ENCODE data around the gene PGA4. TPM values are rescaled to one million over a fixed set of nuclear protein-coding genes. Genes with fewer than 3 reads are reported as not detected.

The PGA4 gene
- total and polyA plus RNA-seq, 4 donors, result 0.33 to 4.5 (median 1.8) TPM; not detected in 1

DNA sequence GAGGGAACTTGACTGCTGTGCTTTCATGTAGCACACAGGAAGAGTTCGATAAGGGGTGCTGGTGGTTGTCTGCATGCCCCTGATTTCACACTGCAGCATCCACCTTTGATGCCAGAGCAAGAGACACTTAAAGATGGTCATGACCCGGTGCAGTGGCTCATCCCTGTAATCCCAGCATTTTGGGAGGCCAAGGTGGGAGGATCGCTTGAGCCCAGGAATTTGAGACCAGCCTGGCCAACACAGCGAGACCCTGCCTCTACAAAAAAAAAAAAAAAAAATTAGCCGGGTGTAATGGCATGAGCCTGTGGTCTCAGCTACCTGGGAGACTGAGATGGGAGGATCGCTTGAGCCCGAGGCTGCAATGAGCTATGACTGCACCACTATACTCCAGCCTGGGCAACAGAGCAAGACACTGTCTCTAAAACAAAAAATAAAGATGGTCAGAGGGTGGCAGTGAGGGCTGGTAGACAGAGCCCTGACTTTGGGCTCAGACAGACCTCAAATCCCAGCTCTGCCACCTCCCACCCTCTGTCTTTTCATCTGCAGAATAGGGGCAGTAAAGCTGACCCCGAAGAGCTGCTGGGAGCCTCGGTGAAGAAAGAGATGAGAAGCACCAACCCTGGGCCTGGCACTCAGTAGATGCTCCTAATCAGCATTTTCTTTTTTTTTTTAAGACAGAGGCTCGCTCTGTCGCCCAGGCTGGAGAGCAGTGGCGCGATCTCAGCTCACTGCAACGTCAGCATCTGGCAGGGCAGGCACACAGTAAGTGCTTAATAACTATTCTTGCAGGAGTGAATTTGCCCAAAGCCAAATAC, 55.2 kb downstream of the PGA4 start:
- DNase-seq (ENCODE audit: low spot score), result no peak
- Histone ChIP-seq H3K27me3 (ENCODE audit: control insufficient read depth in 4 of 4, insufficient read depth in 4 of 4, low read length in 3 of 4) (no peaks in the 10 kb centered on the region), H3K4me3 (ENCODE audit: low read depth in 1 of 3, low read length in 3 of 3) (no peak overlapping the region), H3K36me3 (ENCODE audit: control insufficient read depth in 4 of 4, insufficient read depth in 3 of 4, low read depth in 1 of 4, low read length in 3 of 4) (no peaks in the 10 kb centered on the region), H3K9ac (ENCODE audit: low read depth in 1 of 2, low read length in 2 of 2) (no peak overlapping the region), H3K4me1 (ENCODE audit: control insufficient read depth in 4 of 4, insufficient read depth in 4 of 4, low read length in 3 of 4) (peaks cover 0 to 2% (median 0%) of the 10 kb centered on the region in 4 donors), H3K9me3 (ENCODE audit: control insufficient read depth in 4 of 4, low read length in 3 of 4) (no peaks in the 10 kb centered on the region), H3K27ac (ENCODE audit: low read depth in 1 of 2, low read length in 2 of 2) (no peak overlapping the region)
- no peak for TF ChIP-seq ATF3 (IDR thresholded peaks at IDR 0.05)
- TF ChIP-seq, protein P1, sequence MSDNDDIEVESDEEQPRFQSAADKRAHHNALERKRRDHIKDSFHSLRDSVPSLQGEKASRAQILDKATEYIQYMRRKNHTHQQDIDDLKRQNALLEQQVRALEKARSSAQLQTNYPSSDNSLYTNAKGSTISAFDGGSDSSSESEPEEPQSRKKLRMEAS (IDR thresholded peaks at IDR 0.05), result no peak
- TF ChIP-seq CTCF (IDR thresholded peaks at IDR 0.05; ENCODE audit: low read depth, low read length, missing input control), result no peak
- TF ChIP-seq SP1 (IDR thresholded peaks at IDR 0.05), result no peak
- TF ChIP-seq REST (IDR thresholded peaks at IDR 0.05), result no peak
- no peak for TF ChIP-seq NR2F2 (IDR thresholded peaks at IDR 0.05)
- WGBS, result 91% methylated on average over 14 of the region's 14 CpGs

GRCh38 chr11:61278001-61278470, 55.9 kb downstream of the PGA4 start:
- peaks cover 0 to 2% (median 0%) of the 10 kb centered on the region in 4 donors for H3K4me1 ChIP-seq (ENCODE audit: control insufficient read depth in 4 of 4, insufficient read depth in 4 of 4, low read length in 3 of 4)
- H3K27ac ChIP-seq (ENCODE audit: low read depth in 1 of 2, low read length in 2 of 2), result no peak overlapping the region
- no peaks in the 10 kb centered on the region for H3K9me3 ChIP-seq (ENCODE audit: control insufficient read depth in 4 of 4, low read length in 3 of 4)
- 76% methylated on average over 10 of the region's 10 CpGs for WGBS
- DNase-seq (ENCODE audit: low spot score), result no peak
- no peaks in the 10 kb centered on the region for H3K27me3 ChIP-seq (ENCODE audit: control insufficient read depth in 4 of 4, insufficient read depth in 4 of 4, low read length in 3 of 4)
- H3K4me3 ChIP-seq (ENCODE audit: low read depth in 1 of 3, low read length in 3 of 3), result no peak overlapping the region
- H3K36me3 ChIP-seq (ENCODE audit: control insufficient read depth in 4 of 4, insufficient read depth in 3 of 4, low read depth in 1 of 4, low read length in 3 of 4), result no peaks in the 10 kb centered on the region
- H3K9ac ChIP-seq (ENCODE audit: low read depth in 1 of 2, low read length in 2 of 2), result no peak overlapping the region
- TF ChIP-seq NR2F2 (IDR thresholded peaks at IDR 0.05), result no peak
- no peak for TF ChIP-seq RAD21 (IDR thresholded peaks at IDR 0.05)
- TF ChIP-seq ATF3 (IDR thresholded peaks at IDR 0.05), result no peak
- no peak for TF ChIP-seq EGR1 (IDR thresholded peaks at IDR 0.05; ENCODE audit: low read depth in 2 of 2)
- no peak for TF ChIP-seq JUND (IDR thresholded peaks at IDR 0.05)
- TF ChIP-seq RXRA (IDR thresholded peaks at IDR 0.05), result no peak
- TF ChIP-seq CTCF (IDR thresholded peaks at IDR 0.05; ENCODE audit: low read depth, low read length, missing input control), result no peak

Measured in liver (tissue), 9 donors.